HFF-Myc (cell line): ENCODE data around the gene SORBS2.

Source experiments
- DNase-seq: peaks from one replicate; pipeline ENCODE4 v3.0.0-alpha.2; 2011; ENCODE audit warnings: low read depth; ENCODE audit errors: extremely low read depth
- H3K4me3 ChIP-seq: replicated peaks from 2 replicates; pipeline ENCODE4 v1.5.1; 2011; ENCODE audit warnings: low read depth, mild to moderate bottlenecking, control low read depth, low read length
- TF ChIP-seq, protein P1 (sequence below): IDR thresholded peaks from 2 replicates; pipeline ENCODE4 v1.5.1; 2012; ENCODE audit warnings: mild to moderate bottlenecking, low read depth, low read length, control low read depth; ENCODE audit errors: missing control alignments

SORBS2 gene

DNA sequence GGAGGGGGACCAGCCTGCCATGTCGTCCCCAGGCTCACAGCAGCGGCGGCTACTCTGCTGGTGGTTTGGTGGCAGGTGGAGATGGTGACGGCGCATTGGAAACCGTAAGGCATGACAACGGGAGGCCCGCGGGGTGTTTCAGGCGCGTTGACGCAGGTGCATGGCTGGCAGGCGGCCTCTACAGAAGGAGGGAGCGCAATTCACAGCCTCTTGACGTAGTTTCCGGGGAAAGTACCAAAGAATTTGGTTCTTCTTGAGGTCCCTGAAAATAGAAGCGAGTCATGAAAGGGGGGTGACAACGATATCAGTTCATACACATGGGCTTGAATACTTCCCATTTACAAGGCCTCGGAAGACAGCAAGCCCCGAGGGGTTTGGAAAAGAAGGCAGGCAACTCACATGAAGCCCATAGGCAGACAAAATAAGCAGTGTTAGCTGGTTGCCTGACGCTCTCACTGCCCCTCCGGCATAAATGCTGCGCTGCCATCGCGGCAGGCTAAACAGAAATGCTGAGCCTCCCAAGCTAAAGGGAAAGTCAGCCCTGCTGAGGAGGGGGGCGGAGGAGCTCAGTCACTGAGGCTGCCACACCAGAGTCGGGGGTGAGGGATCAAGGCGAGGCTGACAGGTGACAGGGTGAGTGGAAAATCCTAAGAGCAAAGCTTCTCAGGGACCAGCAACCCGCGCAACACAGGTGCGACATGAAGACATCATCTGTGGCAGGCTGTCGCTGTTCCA lies 224.4 kb downstream of the SORBS2 start:
- no peak overlapping the region for H3K4me3 ChIP-seq
- DNase-seq: no peak
- TF ChIP-seq, protein P1, sequence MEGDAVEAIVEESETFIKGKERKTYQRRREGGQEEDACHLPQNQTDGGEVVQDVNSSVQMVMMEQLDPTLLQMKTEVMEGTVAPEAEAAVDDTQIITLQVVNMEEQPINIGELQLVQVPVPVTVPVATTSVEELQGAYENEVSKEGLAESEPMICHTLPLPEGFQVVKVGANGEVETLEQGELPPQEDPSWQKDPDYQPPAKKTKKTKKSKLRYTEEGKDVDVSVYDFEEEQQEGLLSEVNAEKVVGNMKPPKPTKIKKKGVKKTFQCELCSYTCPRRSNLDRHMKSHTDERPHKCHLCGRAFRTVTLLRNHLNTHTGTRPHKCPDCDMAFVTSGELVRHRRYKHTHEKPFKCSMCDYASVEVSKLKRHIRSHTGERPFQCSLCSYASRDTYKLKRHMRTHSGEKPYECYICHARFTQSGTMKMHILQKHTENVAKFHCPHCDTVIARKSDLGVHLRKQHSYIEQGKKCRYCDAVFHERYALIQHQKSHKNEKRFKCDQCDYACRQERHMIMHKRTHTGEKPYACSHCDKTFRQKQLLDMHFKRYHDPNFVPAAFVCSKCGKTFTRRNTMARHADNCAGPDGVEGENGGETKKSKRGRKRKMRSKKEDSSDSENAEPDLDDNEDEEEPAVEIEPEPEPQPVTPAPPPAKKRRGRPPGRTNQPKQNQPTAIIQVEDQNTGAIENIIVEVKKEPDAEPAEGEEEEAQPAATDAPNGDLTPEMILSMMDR: no peak

DNA sequence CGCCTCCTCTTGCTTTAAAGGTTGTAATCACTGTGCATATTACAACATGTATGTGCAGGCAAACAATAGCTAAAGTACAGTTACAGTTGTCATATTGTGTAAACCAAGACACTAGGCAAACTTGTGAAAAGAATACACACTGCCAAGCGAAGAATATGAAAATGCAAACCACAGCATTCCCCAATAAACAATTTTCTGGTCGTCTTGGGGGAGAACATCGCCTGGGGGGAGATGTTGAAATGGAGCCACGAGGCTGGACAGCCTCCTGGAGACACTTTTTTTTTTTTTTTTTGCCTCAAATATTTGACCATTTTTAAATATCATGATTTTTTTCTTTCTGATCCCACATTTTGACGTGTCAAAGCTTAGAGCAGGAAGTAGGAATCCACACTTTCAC lies 225.0 kb downstream of the SORBS2 start:
- DNase-seq: no peak
- H3K4me3 ChIP-seq: no peak overlapping the region
- TF ChIP-seq, protein P1: no peak

DNA sequence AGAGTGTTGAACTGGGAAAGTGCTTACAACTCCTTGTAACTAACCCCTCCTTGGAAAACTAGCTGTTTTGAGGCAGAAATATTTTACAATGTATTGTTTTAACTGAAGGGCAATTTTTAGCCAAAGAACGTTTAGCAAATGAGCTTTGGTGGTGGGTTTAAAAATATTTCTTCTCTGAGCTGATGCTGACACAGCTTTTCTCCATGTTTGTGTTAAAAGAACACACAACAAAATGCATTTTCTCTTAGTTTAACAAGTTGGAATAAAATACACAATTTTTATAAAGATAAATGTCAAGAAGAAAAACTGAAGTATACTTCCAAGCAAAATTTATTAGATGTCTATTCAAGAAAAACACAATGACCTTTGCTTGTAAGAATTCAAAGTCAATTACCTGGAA lies 226.8 kb downstream of the SORBS2 start:
- H3K4me3 ChIP-seq: no peak overlapping the region
- TF ChIP-seq, protein P1: no peak
- DNase-seq: no peak

DNA sequence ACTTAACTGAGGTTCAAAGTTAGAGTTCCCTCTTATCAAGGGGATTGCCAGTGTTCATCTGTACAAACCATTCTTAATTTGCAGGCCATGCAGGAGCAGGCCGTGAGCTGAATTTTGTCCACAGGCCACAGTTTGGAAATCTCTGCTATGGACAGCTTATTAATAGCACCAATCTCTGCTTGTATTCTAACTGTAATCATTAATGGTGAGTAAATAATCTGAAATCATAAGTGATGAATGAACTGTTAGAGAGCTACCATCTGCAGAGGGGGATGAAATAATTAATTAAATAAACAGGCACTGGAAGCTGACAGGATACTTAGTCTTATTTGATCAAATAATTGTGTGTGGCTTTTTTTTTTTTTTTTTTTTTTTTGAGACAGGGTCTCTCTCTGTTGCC lies 228.2 kb downstream of the SORBS2 start:
- H3K4me3 ChIP-seq: no peak overlapping the region
- no peak for DNase-seq
- TF ChIP-seq, protein P1: no peak

DNA sequence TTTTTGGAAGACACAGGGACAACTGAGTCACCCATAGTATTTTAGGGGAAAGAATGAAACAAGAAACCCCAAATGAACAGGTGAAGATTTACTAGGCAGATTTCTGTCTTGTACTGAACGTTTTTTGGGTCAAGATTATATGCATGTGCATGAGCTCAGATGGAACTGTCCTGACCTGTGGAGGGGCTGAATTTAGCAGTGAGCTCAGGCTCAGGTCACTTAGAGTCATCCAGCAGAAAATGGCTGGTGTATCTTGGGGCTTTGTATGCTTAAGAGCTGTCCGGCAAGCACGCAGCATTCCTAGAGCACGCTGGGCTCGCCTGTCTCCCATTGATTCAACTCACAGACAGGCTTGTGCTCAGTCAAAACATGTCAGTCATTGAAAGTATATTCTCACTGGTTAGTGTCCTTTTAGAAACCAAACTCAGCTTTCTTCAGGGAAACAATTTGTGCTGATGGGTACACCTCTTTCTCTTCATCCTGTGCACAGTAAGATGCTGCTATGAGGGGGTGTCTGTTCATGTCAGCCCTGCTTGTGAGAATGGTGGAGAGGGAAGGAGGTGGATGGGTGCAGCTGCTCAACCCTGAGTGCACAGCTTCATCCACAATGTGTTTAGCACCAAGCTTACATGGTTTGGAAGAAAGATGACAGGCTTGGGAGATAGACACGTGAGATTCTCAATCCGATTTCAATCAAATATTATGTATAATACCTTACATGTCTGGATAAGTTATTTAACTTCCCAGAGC lies 229.2 kb downstream of the SORBS2 start:
- H3K4me3 ChIP-seq: no peak overlapping the region
- TF ChIP-seq, protein P1: no peak
- DNase-seq: no peak

DNA sequence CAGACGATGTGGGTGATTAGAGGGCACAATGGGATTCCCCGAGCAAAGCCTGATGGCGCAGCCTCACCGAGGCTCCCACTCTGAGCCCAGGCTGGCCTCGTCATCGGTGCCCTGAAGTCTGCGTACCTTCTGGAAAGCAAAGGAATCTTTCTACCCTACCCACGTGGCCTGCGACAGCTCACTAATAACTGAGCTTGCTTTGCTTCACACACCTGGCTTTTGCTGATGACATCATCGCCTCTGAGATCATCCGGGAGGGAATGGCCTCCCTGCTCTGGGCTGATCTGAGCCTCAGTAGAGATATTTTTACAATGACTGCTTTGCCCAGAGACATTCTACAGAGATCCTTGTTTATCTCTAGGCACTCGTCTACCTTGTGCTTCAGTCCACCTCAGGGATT lies 231.3 kb downstream of the SORBS2 start:
- no peak overlapping the region for H3K4me3 ChIP-seq
- DNase-seq: no peak
- TF ChIP-seq, protein P1: no peak
